Skeletal muscle tissue (tissue), 4 donors: Measurements from ENCODE around the gene DUSP2. TPM values are rescaled to one million over a fixed set of nuclear protein-coding genes. Genes with fewer than 3 reads are reported as not detected.

Experiments
- H3K27ac ChIP-seq: one replicate; pipeline ENCODE4 v1.7.0; 2013; ENCODE audit warnings: mild to moderate bottlenecking, low read depth, low read length, inconsistent platforms
- H3K27me3 ChIP-seq, 3 donors: one replicate each; pipeline ENCODE4 v1.7.0; 2013; ENCODE audit warnings: low read length in 3 of 3; ENCODE audit not compliant: control insufficient read depth in 3 of 3, insufficient read depth in 3 of 3
- H3K36me3 ChIP-seq, 3 donors: one replicate each; pipeline ENCODE4 v1.7.0; 2013; ENCODE audit warnings: low read length in 3 of 3; ENCODE audit not compliant: control insufficient read depth in 3 of 3, insufficient read depth in 3 of 3
- H3K4me1 ChIP-seq, 3 donors: one replicate each; pipeline ENCODE4 v1.7.0; 2013; ENCODE audit warnings: low read length in 3 of 3, mild to moderate bottlenecking in 3 of 3; ENCODE audit not compliant: control insufficient read depth in 3 of 3, insufficient read depth in 3 of 3
- H3K4me3 ChIP-seq, 3 donors: one replicate each; pipeline ENCODE4 v1.7.0; 2013; ENCODE audit warnings: low read length in 3 of 3
- H3K9ac ChIP-seq, 3 donors: one replicate each; pipeline ENCODE4 v1.7.0; 2013; ENCODE audit warnings: low read length in 3 of 3, mild to moderate bottlenecking in 3 of 3, moderate library complexity in 2 of 3, low read depth in 1 of 3
- H3K9me3 ChIP-seq, 3 donors: one replicate each; pipeline ENCODE4 v1.7.0; 2013; ENCODE audit warnings: low read length in 3 of 3; ENCODE audit not compliant: control insufficient read depth in 3 of 3
- total RNA-seq: library from RNA; depleted of rRNA; stranded (reverse); fragments of >200 nt; gene quantifications from one replicate; pipeline ENCODE4 v1.2.3, GENCODE V29; 2014
- donor health status: Osteomylitis.

Gene DUSP2
- total RNA-seq, 1 donor from 2014 or later: 4.2 TPM

DNA sequence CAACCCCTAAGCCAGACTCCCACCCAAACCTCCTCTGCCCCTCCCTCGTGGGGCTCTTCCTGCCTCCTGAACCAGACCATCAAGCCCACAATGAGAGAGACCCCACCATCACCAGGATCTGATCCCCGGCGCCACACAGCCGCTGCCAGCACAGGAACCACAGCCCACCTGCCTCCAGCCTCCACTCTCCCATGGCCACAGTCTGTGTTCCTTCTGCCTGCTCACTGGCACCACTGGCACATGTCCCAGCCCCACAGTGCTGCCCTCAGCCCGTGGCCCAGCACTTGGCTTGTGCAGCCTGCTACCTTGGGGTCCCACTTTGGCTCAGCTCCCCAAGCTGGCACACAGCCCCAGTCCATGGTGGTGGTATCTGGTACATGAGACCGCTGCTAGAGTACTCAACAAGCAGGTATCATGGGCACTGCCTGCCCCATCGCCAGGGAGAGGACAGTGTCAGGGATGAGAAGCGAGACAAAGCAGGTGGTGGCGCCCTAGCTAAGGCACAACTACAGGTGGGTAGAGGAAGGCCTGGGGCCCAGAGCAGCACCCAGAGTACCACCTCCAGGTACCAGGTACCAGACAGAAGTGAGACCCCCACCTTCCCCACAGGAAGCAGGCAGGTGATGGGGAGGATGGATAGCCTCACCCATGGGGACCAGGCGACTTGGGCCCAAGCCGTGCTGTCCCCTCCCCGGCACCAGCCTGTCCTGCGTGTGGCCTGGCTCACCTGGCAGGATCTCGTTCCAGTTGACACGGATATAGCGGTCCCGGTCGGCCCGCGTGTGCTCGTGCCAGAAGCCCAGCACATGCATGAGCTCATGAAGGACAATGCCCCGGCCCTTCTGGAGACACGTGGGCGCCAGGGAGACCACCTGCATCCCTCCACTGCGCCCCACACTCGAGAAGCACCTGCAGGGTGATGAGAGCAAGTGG, 13.2 kb downstream of the DUSP2 start:
- no peaks in the 10 kb centered on the region for H3K36me3 ChIP-seq
- H3K4me3 ChIP-seq: no peak overlapping the region
- H3K9me3 ChIP-seq: no peaks in the 10 kb centered on the region
- no peak overlapping the region for H3K9ac ChIP-seq
- H3K27ac ChIP-seq: no peak overlapping the region
- peaks cover 0 to 36% (median 0%) of the 10 kb centered on the region in 3 donors for H3K27me3 ChIP-seq
- no peaks in the 10 kb centered on the region for H3K4me1 ChIP-seq

DNA sequence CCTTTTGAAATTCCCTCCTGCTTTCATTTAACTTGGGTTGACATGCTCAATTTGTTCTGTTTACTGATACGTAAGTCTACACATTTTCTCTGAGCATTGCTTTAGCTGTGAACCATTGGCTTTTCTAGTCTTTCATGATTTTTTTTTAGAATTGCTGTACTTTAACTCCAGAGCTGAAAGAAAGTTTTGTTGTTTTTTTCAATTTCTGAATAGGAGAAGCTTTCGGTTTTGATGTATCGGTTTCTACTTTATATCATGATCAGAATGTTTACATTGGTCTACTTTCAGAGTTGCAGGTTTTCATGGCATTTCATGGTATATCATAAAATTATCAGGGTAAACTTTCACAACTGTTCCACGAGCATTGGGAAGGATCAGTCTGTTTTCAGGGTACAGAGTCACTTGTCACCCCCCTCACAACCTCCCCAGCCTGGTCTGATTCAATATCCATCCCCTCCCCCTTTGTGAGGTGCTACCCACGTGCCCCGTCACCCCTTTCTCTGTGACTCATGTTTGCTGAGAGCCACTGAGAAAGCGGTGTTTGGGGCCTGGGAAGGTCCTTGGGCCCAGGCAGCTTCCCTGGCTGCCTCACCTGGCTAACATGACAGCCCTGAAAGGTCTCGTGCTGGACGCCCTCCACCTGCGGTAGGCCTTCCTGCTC, 14.0 kb downstream of the DUSP2 start:
- Histone ChIP-seq H3K4me1 (no peaks in the 10 kb centered on the region), H3K4me3 (no peak overlapping the region), H3K36me3 (no peaks in the 10 kb centered on the region), H3K27me3 (peaks cover 0 to 33% (median 0%) of the 10 kb centered on the region in 3 donors), H3K9me3 (no peaks in the 10 kb centered on the region), H3K27ac (no peak overlapping the region), H3K9ac (no peak overlapping the region)

DNA sequence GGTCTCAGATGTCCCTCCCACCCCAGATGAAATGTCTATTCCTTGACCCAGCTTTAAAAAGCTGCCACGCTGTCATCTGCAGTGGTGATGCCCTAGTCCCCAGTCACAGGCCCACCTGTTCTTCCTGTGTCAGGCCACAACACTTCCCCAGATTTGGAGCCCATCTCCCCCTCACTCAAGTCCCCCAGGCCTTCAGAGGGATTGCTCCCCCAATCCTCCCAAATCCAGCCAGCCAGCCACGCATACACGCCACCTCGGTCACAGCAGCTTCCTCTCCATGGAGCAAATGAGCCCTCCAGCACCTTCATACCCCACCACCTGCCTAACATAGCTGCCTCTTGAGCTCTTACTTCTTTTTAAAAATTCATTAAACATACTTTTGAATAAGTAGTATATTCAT, 14.8 kb downstream of the DUSP2 start:
- H3K27me3 ChIP-seq: peaks cover 0 to 28% (median 0%) of the 10 kb centered on the region in 3 donors
- no peaks in the 10 kb centered on the region for H3K36me3 ChIP-seq
- H3K9ac ChIP-seq: no peak overlapping the region
- H3K4me3 ChIP-seq: no peak overlapping the region
- H3K9me3 ChIP-seq: no peaks in the 10 kb centered on the region
- H3K4me1 ChIP-seq: no peaks in the 10 kb centered on the region
- no peak overlapping the region for H3K27ac ChIP-seq

DNA sequence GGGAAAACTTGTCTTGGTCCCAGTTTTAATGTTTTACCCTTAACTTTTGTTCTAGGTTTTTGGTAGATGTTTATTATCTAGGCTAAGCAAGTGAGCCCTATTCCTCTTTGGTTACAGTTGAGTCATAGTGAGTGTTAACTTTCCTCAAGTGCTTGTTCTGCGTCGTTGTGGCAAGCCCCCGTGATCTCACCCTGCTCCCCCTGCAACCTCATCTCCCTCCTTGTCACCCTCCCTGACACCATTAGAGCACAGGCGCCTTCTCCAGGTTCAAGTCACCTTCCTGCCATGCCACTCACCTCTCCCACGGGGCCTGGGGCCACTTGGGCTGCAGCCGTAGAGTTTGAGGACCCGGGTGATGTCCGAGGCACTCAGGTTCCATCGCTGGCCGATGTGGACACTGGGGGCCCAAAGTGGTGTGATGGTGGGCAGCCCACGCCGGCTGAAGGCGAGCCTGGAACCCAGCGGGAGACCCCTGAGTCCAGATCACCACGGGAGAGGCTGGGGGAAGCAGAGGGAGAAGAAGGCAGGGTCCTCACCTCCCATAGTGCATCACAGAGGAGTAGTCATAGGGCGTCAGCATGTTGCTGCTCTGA, 15.6 kb downstream of the DUSP2 start:
- Histone ChIP-seq H3K27me3 (peaks cover 0 to 30% (median 5%) of the 10 kb centered on the region in 3 donors), H3K4me1 (no peaks in the 10 kb centered on the region), H3K9ac (no peak overlapping the region), H3K4me3 (no peak overlapping the region), H3K27ac (no peak overlapping the region), H3K36me3 (no peaks in the 10 kb centered on the region), H3K9me3 (no peaks in the 10 kb centered on the region)

DNA sequence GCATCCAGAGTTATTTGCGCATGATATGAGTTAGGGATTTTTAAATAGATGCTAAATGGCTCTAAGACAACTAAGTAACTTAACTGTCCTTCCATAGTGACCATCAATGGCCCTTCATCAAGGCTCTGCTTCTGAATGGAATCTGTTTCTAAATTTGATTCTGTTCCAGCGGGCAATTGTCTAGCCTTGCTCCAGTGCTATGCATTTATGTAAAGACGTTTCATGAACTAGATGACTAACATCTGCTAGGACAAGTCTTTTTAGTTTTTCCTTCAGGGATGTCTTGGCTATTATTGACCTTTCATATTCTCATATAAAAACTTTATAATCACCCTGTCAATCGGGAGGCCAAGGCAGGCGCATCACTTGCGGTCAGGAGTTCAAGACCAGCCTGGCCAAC, 16.8 kb downstream of the DUSP2 start:
- Histone ChIP-seq H3K36me3 (no peaks in the 10 kb centered on the region), H3K27ac (no peak overlapping the region)

DNA sequence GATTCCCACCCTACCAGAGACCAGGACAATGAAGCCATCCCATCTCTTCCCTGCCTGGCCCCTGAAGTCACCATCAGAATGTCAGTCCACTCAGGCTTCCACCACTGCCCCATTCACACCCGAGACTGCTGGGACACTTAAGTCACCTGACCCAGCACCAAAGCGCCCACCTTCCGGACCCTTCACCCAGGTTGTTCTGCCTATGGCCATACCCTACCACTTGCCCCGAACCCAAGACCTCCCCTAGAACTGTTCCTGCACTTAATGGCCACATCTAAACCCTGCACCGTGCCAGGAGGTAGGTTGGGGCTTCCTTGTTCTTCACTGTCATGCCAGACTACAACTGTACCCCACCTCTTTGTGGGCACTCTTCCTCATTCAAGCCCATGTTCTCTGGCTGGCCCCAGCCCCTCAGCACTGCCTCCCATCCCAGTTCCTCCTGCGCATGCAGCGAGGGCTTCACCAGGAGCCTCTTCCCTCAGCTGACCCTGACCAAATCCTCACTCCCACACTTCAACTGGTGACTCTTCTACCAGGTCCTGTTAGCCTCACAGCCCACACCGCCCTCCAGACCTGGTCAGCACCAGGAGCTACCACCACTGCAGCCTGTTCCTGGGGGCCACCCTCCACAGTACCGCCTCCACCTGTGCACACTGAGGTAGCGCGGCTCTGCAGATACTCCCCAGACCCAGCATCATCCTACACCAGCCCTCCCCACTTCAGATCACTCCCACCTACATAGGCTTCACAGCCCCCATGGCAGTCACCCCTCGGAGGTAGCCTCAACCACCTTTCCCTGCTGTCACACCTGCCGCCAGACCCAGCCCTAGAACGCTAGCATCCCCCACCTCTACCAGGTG, 20.6 kb downstream of the DUSP2 start:
- no peaks in the 10 kb centered on the region for H3K4me1 ChIP-seq
- H3K9ac ChIP-seq: no peak overlapping the region
- no peak overlapping the region for H3K27ac ChIP-seq
- H3K27me3 ChIP-seq: peaks cover 0 to 24% (median 20%) of the 10 kb centered on the region in 3 donors
- H3K4me3 ChIP-seq: no peak overlapping the region
- no peaks in the 10 kb centered on the region for H3K36me3 ChIP-seq
- H3K9me3 ChIP-seq: no peaks in the 10 kb centered on the region

More for the DNA sequence above, 16.8 kb downstream of the DUSP2 start:
- Histone ChIP-seq H3K4me1 (no peaks in the 10 kb centered on the region), H3K27me3 (peaks cover 0 to 27% (median 8%) of the 10 kb centered on the region in 3 donors), H3K4me3 (no peak overlapping the region), H3K9me3 (no peaks in the 10 kb centered on the region), H3K9ac (no peak overlapping the region)

DNA sequence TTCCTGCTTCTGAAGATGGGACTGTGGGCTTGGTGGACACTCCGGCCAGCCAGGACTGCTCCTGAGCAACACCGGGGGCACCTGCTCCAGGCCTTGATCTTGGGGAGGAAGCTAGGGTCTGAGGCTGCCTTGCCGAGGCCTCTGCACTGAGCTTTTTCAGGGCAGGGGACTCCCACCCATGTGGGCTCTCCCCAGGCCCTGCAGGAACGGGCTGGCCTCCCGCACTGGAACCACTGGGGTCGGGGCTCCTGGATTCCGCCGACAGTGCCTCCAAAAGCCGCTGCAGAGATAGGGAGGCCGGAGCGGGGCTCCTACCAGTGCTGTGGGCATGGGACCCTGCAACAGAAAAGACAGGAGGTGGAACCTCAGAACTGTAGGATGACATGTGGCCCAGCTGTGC, 21.3 kb downstream of the DUSP2 start:
- Histone ChIP-seq H3K27ac (no peak overlapping the region), H3K4me1 (peaks cover 2 to 5% (median 3%) of the 10 kb centered on the region in 3 donors), H3K36me3 (no peaks in the 10 kb centered on the region), H3K27me3 (peaks cover 0 to 24% (median 18%) of the 10 kb centered on the region in 3 donors), H3K9me3 (no peaks in the 10 kb centered on the region), H3K4me3 (no peak overlapping the region), H3K9ac (no peak overlapping the region)

DNA sequence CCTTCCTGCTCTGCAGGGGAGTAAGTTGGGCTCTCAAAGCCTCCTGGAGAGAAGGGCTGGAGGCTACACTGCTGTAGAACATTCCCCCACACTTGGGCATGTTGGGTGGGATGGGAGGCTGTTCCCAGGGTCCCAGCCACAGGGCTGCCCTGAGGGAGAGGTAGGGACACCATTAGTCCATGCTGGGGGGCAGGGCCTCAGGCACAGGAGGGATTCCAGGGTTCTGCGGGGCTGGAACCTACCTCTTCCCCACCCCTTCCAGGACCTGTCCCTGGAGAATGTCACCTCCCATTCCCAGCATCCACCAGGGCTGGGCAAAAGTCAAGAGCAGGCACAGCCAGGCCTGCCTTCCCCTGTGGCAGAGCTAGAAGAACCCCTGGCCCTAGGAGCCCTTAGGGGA, 21.9 kb downstream of the DUSP2 start:
- H3K27ac ChIP-seq: no peak overlapping the region
- no peaks in the 10 kb centered on the region for H3K36me3 ChIP-seq
- no peaks in the 10 kb centered on the region for H3K9me3 ChIP-seq
- H3K9ac ChIP-seq: no peak overlapping the region
- peaks cover 0 to 27% (median 22%) of the 10 kb centered on the region in 3 donors for H3K27me3 ChIP-seq
- H3K4me1 ChIP-seq: peaks cover 6 to 11% (median 8%) of the 10 kb centered on the region in 3 donors
- H3K4me3 ChIP-seq: no peak overlapping the region

DNA sequence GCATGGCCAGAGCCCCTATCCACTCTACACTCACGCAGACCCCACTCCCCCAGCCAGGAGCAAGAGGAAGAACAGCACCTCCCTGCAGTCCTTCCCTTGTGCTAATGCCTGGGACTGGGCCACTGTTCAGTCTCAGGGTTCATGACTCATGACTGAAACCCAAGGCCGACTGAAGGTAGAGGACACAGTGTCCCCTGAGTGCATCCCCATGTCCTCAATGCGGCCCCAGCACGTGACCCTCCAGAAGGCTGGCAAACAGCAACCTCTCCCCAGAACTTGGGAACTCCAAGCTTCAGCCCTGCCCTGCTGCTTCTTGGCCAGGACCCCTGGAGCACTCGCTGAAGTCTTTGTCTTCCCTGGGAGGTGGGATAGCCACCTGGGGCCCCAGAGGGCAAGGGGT, 22.8 kb downstream of the DUSP2 start:
- H3K4me1 ChIP-seq: peaks cover 11 to 20% (median 15%) of the 10 kb centered on the region in 3 donors
- H3K9ac ChIP-seq: no peak overlapping the region
- no peaks in the 10 kb centered on the region for H3K9me3 ChIP-seq
- H3K36me3 ChIP-seq: no peaks in the 10 kb centered on the region
- H3K27ac ChIP-seq: no peak overlapping the region
- H3K27me3 ChIP-seq: peaks cover under 1 to 35% (median 28%) of the 10 kb centered on the region in 3 donors
- no peak overlapping the region for H3K4me3 ChIP-seq
